NCI-H128 (cell line): ENCODE measurements around the gene C6orf120.

Experiments used
- DNase-seq: peaks from one replicate; lab custom pipeline; 2025; ENCODE audit not compliant: unreplicated experiment; lab: John Stamatoyannopoulos, UW

C6orf120 gene

DNA sequence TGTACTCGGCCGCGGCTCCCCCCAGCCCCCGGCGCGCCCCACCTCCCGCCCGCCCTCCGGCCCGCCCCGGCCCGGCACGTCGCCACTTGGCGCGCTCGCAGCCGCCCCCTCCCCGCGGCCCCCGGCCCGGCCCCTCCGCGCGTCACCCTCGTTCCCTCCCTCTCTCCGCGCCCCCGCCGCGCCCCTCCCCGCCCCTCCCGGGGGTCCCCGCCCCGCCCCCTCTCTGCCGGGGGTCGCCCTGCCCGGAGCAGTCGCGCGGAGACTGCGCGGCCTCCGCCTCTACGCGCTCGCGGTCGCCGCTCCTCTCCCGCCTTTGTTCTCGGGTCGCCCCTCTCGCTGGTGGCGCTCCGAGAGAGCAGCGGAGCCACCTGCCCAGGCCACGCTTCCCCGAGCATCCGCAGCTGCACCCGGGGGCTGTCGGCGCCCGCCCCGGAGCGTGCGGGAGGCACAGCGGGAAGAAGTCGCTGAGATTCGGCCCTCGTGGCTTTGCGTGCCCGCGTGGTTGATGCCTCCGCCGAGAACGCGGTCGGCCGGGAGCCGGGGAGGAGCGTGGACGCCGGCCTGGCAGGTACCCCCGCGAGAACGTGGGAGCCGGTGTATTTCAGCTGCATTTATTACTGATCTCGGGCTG, 22.7 kb downstream of the C6orf120 start, which contains the start of gene PHF10:
Gene PHF10 (minus strand): TSS at position 7 of the 631 bp plus-strand sequence. CDS start 569 bp downstream, outside the sequence.
- peak; percentile 29 for DNase-seq

DNA sequence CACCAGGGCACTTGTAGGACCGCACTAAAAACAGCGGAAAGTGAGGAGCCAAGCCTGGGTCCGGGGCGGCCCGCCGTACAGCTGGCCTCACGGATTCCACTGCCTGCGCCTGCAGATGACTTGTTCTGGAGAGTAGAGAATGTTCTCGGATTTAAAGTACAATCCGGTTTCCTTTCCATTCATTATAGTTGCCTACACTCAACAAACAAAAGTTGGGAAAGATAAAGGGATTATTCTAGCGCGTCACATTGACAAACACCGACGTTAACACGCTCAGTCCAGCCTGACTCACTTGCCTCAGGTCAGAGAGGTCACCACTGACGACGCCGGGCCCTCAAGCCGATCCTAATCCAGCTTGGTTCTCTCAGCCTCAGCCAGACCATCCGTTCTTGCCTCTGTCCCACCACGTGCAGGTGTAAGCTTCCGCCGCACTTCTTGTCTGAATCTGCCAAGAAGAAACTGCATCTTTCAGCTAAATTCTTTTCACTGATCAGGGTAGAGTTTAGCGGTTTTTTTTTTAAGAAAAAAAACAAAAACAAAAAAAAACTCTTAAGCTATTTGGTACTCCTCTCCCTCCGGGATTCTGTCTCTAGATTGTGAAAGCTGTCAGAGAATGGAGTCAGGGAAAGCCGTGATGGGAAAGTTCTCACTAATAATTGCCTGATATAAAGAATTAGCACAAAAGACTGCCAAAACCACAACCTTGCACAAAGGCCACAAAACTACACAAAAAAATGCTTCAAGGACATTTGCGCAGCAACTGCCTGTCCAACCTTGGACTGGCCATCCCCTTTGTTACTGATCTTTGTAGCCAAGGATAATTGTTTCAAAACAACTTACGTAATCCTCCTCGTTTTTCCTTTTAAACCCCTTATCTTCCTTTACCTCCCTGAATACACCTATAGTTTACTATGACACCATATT, 23.5 kb downstream of the C6orf120 start:
- DNase-seq = no peak

GRCh38 chr6:169726049-169726400, 24.1 kb downstream of the C6orf120 start:
- DNase-seq = no peak

DNA sequence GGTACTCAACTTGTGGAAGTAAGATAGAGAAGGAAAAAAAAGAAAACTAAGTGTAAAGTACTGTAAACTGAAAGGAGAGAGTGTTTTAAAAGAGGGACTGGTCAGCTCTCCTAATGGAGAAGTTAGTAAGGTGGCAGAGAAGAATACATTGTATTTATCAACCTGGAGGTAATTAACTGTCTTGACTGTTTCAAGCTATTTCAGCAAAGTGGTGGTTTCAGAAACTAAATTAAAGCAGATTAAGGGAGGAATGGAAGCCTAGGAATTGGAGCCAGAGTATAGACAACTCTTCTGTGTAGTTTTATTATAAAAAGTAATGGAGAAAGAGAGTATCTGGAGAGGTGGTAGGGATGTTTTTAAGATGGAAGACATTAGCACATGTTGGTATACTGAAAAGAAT, 25.0 kb downstream of the C6orf120 start:
- no peak for DNase-seq

DNA sequence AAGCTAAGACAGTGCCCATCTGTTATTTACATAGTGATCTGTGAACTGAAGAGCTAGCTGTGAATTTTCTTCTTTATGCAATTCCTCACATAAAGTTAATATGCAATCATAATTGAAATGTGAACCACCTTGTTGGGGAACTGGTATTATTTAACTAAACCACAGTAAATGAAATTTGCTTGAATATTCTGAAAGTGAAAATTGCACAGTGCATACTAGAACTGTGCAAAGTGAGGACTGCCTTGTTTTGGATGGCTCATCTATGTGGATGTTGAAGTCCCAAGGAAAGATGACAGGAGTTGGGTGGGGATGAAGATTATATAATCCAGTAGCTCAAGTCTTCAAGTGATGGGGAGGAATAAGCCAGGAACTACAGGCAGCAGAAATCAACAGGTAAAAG, 28.0 kb downstream of the C6orf120 start:
- no peak for DNase-seq

DNA sequence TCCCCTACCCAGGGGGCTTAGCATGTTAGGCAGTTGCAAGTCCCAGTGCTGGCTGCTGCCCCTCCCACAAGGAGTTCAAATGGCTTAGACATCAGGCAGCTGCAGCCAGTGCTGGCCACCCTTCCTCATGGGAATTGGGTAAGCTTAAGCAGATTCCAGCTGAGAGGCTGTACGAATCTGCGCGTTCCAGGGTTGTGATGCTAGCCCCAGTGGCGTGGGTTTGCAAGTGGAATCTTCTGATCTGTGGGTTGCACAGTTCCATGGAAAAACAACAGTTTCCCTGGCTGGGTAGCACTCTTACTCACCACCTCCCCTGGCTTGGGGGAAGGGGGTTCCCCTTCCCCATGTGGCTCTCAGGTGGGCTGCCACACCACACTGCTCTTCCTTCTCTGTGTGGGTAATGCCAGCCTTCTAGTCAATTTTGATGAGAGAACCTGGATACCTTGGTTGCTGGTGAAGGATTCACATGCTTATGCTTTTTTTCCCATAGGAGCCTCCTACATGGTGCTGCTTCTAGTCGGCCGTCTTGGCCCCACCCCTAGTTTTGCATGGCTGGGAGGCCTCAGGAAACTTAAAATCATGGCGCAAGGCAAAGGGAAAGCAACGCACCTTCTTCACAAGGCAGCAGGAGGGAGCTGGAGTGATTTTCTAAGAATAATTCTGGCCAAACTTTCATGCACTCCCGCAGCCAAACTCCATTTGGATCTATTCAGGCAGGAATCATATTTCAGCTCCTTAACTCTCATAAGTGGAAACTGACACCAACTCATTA, 36.5 kb downstream of the C6orf120 start:
- DNase-seq = peak; percentile 54

DNA sequence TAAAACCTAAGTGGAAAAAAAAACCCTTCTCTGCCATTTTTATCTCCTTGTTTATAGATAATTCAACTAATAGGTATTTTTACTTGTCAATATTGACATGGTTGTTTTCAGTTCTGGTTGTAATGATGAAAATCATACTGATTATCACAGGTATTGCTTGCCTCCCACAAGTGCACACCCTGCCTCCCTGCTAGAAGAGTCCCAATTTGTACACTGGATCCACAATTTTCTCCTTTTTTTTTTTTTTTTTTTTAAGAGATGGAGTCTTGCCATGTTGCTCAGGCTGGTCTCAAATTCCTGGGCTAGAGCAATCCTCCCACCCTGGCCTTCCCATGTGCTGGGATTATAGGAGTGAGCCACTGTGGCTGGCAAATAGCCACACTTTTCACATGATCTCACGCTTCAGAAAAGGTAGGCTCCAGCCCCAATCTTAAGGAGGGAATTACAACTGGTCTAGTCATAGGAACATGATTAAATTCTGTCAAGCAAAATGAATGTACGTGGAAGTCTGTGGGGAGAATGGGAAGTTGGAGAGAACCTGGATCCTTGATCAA, 37.1 kb downstream of the C6orf120 start:
- DNase-seq = no peak

GRCh38 chr6:169741344-169741743, 39.4 kb downstream of the C6orf120 start:
- no peak for DNase-seq

GRCh38 chr6:169745405-169745804, 43.5 kb downstream of the C6orf120 start:
- DNase-seq = no peak

DNA sequence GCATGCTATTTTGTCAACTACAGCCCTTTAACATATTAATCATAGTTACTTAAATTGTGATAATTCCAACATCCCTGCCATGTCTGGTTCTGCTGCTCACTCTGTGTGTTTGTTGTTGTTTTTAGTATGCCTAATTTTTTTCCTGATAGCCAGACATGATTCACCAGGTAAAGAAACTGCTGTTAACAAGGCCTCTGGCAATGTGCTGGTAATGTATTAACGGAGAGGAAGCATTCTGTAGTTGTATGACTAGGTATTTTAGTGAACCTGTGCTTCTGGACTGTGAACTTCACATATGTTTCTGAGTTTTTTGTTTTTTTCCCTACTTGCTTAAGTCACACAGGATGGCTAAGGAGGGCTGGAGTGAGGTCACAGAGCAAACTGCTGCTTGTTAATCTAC, 44.6 kb downstream of the C6orf120 start:
- DNase-seq = no peak

- peak; percentile 83 for DNase-seq
Measured at GRCh38 chr6:169751242-169752073, 49.5 kb downstream of the C6orf120 start, which contains the start of the genes DYNLT2 and ERMARD. DYNLT2 (minus strand) TSS chr6:169751572; CDS start chr6:169751458, 114 bp downstream. ERMARD (plus strand) TSS chr6:169751622; CDS start chr6:169751658, 36 bp downstream.

DNA sequence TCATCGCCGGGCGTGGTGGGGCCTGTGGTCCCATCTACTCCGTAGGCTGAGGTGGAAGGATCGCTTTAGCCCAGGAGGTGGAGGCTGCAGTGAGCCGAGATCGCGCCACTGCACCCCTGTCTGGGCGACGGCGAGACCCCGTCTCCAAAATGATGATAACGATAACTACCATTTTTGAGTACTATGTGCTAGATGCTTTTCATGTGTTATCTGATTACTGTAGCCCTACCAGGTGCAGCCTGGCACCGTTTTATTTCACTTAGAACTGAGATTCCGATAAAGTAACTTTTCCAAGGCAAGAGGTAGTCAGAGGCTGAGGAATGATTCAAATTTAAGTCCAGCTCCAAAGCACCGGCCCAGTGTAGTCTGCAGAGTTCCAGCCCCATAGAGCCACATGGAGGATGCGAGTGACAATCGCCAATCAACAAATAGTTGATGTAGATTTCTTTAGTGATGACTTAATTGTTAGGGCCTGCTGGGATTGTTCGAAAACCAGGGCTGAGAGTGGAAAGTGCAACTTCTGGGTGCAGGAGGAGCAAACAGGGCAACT, 50.2 kb downstream of the C6orf120 start:
- no peak for DNase-seq
